WTC11 (cell line): ENCODE results near the gene PIAS3.

ENCODE experiments used
- ATF1 ChIP-seq: sonication (generic); formaldehyde crosslinking; IDR thresholded peaks from 2 replicates; pipeline ENCODE4 v1.8.1; 2023; ENCODE audit warnings: mild to moderate bottlenecking, moderate library complexity, missing genetic modification reagents
- CREB1 ChIP-seq: sonication (generic); formaldehyde crosslinking; IDR thresholded peaks from 2 replicates; pipeline ENCODE4 v1.8.0; 2023; ENCODE audit warnings: mild to moderate bottlenecking, missing genetic modification reagents
- CREM ChIP-seq: sonication (generic); formaldehyde crosslinking; IDR thresholded peaks from 2 replicates; pipeline ENCODE4 v1.8.1; 2022; ENCODE audit warnings: mild to moderate bottlenecking, missing genetic modification reagents, moderate library complexity
- NR1H2 ChIP-seq: sonication (generic); formaldehyde crosslinking; IDR thresholded peaks from 2 replicates; pipeline ENCODE4 v1.9.0; 2021; ENCODE audit warnings: mild to moderate bottlenecking, moderate library complexity, missing genetic modification reagents
- TF ChIP-seq, protein P1 (sequence below): fragments of 200-600 bp; IDR thresholded peaks from 2 replicates; pipeline ENCODE4 v1.8.0; 2022; ENCODE audit warnings: antibody characterized with exemption
- TF ChIP-seq, protein P2 (sequence below): sonication (generic); formaldehyde crosslinking; IDR thresholded peaks from 2 replicates; pipeline ENCODE4 v1.8.1; 2023; ENCODE audit warnings: mild to moderate bottlenecking, moderate library complexity, missing genetic modification reagents
- TF ChIP-seq, protein P3 (sequence below): fragments of 250-450 bp; sonication (Bioruptor Pico); IDR thresholded peaks from 2 replicates; pipeline ENCODE4 v1.9.0; 2021; ENCODE audit warnings: mild to moderate bottlenecking
- TF ChIP-seq, protein P4 (sequence below): sonication (generic); formaldehyde crosslinking; IDR thresholded peaks from 2 replicates; pipeline ENCODE4 v1.8.1; 2022; ENCODE audit warnings: low read depth, mild to moderate bottlenecking, moderate library complexity, missing genetic modification reagents, borderline replicate concordance

DNA sequence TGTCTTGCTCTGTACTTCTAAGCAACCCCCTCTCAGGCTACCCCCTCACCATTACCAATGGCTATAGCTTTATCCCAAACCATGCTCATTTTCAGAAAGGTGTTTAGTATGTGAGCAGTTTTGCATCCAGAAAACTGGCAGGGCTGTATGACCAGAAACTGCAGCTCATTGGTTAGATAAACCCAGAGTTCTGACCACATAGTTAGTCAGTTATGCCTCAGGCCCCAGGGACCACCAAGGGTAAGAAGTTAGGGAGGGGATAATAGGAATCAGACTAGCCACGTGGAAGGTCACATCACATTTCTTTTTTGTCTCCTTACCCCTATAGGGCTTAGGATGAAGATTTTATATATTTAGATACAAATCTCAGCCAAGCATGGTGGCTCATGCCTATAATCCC, 49.8 kb upstream of the PIAS3 start:
- TF ChIP-seq, protein P1, sequence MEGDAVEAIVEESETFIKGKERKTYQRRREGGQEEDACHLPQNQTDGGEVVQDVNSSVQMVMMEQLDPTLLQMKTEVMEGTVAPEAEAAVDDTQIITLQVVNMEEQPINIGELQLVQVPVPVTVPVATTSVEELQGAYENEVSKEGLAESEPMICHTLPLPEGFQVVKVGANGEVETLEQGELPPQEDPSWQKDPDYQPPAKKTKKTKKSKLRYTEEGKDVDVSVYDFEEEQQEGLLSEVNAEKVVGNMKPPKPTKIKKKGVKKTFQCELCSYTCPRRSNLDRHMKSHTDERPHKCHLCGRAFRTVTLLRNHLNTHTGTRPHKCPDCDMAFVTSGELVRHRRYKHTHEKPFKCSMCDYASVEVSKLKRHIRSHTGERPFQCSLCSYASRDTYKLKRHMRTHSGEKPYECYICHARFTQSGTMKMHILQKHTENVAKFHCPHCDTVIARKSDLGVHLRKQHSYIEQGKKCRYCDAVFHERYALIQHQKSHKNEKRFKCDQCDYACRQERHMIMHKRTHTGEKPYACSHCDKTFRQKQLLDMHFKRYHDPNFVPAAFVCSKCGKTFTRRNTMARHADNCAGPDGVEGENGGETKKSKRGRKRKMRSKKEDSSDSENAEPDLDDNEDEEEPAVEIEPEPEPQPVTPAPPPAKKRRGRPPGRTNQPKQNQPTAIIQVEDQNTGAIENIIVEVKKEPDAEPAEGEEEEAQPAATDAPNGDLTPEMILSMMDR, result no peak
- TF ChIP-seq NR1H2 (CRISPR knock-in tag) (no peak), CREB1 (CRISPR knock-in tag) (no peak), CREM (CRISPR knock-in tag) (no peak), ATF1 (CRISPR knock-in tag) (no peak)
- TF ChIP-seq, protein P2, sequence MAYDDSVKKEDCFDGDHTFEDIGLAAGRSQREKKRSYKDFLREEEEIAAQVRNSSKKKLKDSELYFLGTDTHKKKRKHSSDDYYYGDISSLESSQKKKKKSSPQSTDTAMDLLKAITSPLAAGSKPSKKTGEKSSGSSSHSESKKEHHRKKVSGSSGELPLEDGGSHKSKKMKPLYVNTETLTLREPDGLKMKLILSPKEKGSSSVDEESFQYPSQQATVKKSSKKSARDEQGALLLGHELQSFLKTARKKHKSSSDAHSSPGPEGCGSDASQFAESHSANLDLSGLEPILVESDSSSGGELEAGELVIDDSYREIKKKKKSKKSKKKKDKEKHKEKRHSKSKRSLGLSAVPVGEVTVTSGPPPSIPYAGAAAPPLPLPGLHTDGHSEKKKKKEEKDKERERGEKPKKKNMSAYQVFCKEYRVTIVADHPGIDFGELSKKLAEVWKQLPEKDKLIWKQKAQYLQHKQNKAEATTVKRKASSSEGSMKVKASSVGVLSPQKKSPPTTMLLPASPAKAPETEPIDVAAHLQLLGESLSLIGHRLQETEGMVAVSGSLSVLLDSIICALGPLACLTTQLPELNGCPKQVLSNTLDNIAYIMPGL (CRISPR knock-in tag), result no peak
- TF ChIP-seq, protein P3, sequence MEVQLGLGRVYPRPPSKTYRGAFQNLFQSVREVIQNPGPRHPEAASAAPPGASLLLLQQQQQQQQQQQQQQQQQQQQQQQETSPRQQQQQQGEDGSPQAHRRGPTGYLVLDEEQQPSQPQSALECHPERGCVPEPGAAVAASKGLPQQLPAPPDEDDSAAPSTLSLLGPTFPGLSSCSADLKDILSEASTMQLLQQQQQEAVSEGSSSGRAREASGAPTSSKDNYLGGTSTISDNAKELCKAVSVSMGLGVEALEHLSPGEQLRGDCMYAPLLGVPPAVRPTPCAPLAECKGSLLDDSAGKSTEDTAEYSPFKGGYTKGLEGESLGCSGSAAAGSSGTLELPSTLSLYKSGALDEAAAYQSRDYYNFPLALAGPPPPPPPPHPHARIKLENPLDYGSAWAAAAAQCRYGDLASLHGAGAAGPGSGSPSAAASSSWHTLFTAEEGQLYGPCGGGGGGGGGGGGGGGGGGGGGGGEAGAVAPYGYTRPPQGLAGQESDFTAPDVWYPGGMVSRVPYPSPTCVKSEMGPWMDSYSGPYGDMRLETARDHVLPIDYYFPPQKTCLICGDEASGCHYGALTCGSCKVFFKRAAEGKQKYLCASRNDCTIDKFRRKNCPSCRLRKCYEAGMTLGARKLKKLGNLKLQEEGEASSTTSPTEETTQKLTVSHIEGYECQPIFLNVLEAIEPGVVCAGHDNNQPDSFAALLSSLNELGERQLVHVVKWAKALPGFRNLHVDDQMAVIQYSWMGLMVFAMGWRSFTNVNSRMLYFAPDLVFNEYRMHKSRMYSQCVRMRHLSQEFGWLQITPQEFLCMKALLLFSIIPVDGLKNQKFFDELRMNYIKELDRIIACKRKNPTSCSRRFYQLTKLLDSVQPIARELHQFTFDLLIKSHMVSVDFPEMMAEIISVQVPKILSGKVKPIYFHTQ (CRISPR knock-in tag), result no peak
- TF ChIP-seq, protein P4, sequence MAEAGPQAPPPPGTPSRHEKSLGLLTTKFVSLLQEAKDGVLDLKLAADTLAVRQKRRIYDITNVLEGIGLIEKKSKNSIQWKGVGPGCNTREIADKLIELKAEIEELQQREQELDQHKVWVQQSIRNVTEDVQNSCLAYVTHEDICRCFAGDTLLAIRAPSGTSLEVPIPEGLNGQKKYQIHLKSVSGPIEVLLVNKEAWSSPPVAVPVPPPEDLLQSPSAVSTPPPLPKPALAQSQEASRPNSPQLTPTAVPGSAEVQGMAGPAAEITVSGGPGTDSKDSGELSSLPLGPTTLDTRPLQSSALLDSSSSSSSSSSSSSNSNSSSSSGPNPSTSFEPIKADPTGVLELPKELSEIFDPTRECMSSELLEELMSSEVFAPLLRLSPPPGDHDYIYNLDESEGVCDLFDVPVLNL, result no peak
